OCI-LY7 (cell line): ENCODE results near the gene NEURL2. TPM values are rescaled to one million over a fixed set of nuclear protein-coding genes. Genes with fewer than 3 reads are reported as not detected.

Source experiments
- BruUV-seq: library from RNA; stranded (reverse); fragments of 400-500 nt; replicated peaks from 2 replicates; lab custom pipeline; 2021; lab: Mats Ljungman, UMichigan
- CTCF ChIA-PET: fragments of 300-600 bp; sonication (Branson Sonifier 250); formaldehyde crosslinking; loops from one replicate; lab custom pipeline; 2022; ENCODE audit warnings: antibody characterized with exemption; ENCODE audit not compliant: unreplicated experiment; lab: Charles Lee
- POLR2A ChIA-PET: fragments of 300-600 bp; sonication (Branson Sonifier 250); formaldehyde crosslinking; loops from one replicate; lab custom pipeline; 2022; ENCODE audit warnings: antibody characterized with exemption; lab: Charles Lee
- DNase-seq: peaks from one replicate; pipeline ENCODE4 v3.0.0-alpha.2; 2015; ENCODE audit warnings: low spot score
- H2AFZ ChIP-seq: fragments of 200-600 bp; sonication (generic), shearing (Covaris generic); 2 replicates; pipeline ENCODE4 v1.6.1; 2014; ENCODE audit warnings: mild to moderate bottlenecking, antibody characterized with exemption, low read length, moderate library complexity
- H3K27ac ChIP-seq: fragments of 200-600 bp; sonication (generic); 2 replicates; pipeline ENCODE4 v1.5.1; 2014; ENCODE audit warnings: mixed run types, low read depth, mild to moderate bottlenecking, moderate library complexity, low read length, inconsistent platforms; ENCODE audit not compliant: poor library complexity, severe bottlenecking
- H3K36me3 ChIP-seq: fragments of 200-600 bp; sonication (generic); 2 replicates; pipeline ENCODE4 v1.6.1; 2014; ENCODE audit warnings: mild to moderate bottlenecking, antibody characterized with exemption, low read length, moderate library complexity, mixed read lengths; ENCODE audit not compliant: insufficient read depth
- H3K4me1 ChIP-seq: fragments of 200-600 bp; sonication (generic); 2 replicates; pipeline ENCODE4 v1.5.1; 2014; ENCODE audit warnings: mild to moderate bottlenecking, low read length; ENCODE audit not compliant: insufficient read depth, poor library complexity, severe bottlenecking
- H3K4me2 ChIP-seq: fragments of 200-600 bp; sonication (generic); 2 replicates; pipeline ENCODE4 v1.6.1; 2014; ENCODE audit warnings: mild to moderate bottlenecking, low read length
- H3K4me3 ChIP-seq: fragments of 200-600 bp; sonication (generic); 2 replicates; pipeline ENCODE4 v1.5.1; 2014; ENCODE audit warnings: mild to moderate bottlenecking, low read depth, low read length; ENCODE audit not compliant: poor library complexity, severe bottlenecking
- H3K79me2 ChIP-seq: fragments of 200-600 bp; sonication (generic); 2 replicates; pipeline ENCODE4 v1.6.1; 2016; ENCODE audit warnings: low read depth, mild to moderate bottlenecking, low read length, moderate library complexity, mixed read lengths; ENCODE audit not compliant: insufficient read depth
- H3K9me2 ChIP-seq: fragments of 200-600 bp; sonication (generic); 2 replicates; pipeline ENCODE4 v1.6.1; 2016; ENCODE audit warnings: mild to moderate bottlenecking, low read length, mixed read lengths; ENCODE audit not compliant: insufficient read depth
- H3K9me3 ChIP-seq: fragments of 200-600 bp; sonication (generic); 2 replicates; pipeline ENCODE4 v1.6.1; 2014; ENCODE audit warnings: mild to moderate bottlenecking, mixed run types, low read length, mixed read lengths
- H4K20me1 ChIP-seq: fragments of 200-600 bp; sonication (generic); 2 replicates; pipeline ENCODE4 v1.6.1; 2014; ENCODE audit warnings: mild to moderate bottlenecking, antibody characterized with exemption, low read length, moderate library complexity, mixed read lengths; ENCODE audit not compliant: insufficient read depth
- EZH2phosphoT487 ChIP-seq: fragments of 200-600 bp; sonication (generic); IDR thresholded peaks from 2 replicates; pipeline ENCODE4 v1.6.1; 2018; ENCODE audit warnings: low read depth, borderline replicate concordance, mild to moderate bottlenecking, mixed run types, antibody characterized with exemption, low read length, moderate library complexity, mixed read lengths
- intact Hi-C: fragments of 100-400 bp; cut with micrococcal nuclease; formaldehyde crosslinking; loops from one replicate; pipeline ENCODE4 v1.10.0; 2022; ENCODE audit not compliant: unreplicated experiment
- total RNA-seq, 2 experiments: library from RNA; depleted of rRNA in 1 of 2; stranded (reverse); fragments of >200 nt in 1 of 2; shearing (Covaris generic) in 1 of 2; gene quantifications; 2 replicates each; pipeline ENCODE4 v1.2.3, GENCODE V29; 2014 to 2022
- TF ChIP-seq, protein P1 (sequence below): fragments of 200-600 bp; sonication (generic); conservative IDR thresholded peaks from 2 replicates; pipeline ENCODE4 v1.5.1; 2014; ENCODE audit warnings: mild to moderate bottlenecking, antibody characterized with exemption, low read length, moderate library complexity, mixed read lengths

Gene NEURL2
- total RNA-seq, 2 experiments from 2014 or later, result 9.9 to 10.7 TPM

DNA sequence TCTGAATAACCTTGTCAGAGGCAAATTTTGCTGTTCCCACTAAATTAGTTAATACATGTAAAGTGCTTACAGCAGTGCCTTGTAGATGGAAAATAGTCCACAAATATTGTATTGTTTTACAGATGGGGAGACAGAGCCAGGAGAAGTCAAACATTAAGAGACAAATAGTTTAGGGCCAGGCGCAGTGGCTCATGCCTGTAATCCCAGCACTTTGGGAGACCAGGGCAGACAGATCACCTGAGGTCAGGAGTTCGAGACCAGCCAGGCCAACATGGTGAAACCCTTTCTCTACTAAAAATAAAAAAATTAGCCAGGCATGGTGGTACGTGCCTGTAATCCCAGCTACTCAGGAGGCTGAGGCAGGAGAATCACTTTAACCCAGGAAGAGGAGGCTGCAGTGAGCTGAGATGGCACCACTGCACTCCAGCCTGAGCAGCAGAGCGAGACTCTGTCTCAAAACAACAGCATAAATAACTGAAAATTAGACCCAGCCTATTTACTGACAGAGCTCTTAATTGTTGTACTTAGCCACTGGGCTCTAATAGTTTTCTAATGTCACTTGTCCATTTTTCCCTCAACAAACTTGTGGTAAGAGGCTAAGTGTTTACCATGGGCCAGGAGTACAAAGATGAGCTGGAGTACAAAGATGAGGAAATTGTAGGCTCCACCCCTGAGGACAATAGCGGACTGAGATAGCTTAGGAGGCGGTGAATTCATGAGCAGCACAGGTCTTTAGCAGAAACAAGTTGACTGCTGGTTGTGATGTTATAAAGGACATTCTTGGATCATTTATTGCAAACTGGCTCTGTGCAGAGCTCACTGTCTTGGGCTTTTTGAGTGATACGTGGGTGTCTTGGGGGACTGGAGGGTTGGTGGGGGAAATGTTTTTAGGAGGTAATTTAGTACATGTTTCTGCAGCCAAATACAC, 27.2 kb downstream of the NEURL2 start:
- H3K9me2 ChIP-seq, result no peaks in the 10 kb centered on the region
- no peak for DNase-seq
- H3K4me2 ChIP-seq, result no peak overlapping the region
- BruUV-seq, result no TSS peak
- POLR2A ChIA-PET, result no interaction called here
- intact Hi-C loops, result no loop called here
- no peak overlapping the region for H3K27ac ChIP-seq
- H3K79me2 ChIP-seq, result peaks cover 2% of the 10 kb centered on the region; the same call in 1 of the 2 replicates
- peaks cover 2% of the 10 kb centered on the region for H3K4me1 ChIP-seq
- TF ChIP-seq, protein P1, sequence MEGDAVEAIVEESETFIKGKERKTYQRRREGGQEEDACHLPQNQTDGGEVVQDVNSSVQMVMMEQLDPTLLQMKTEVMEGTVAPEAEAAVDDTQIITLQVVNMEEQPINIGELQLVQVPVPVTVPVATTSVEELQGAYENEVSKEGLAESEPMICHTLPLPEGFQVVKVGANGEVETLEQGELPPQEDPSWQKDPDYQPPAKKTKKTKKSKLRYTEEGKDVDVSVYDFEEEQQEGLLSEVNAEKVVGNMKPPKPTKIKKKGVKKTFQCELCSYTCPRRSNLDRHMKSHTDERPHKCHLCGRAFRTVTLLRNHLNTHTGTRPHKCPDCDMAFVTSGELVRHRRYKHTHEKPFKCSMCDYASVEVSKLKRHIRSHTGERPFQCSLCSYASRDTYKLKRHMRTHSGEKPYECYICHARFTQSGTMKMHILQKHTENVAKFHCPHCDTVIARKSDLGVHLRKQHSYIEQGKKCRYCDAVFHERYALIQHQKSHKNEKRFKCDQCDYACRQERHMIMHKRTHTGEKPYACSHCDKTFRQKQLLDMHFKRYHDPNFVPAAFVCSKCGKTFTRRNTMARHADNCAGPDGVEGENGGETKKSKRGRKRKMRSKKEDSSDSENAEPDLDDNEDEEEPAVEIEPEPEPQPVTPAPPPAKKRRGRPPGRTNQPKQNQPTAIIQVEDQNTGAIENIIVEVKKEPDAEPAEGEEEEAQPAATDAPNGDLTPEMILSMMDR, result no peak
- no peak for TF ChIP-seq EZH2phosphoT487
- H3K36me3 ChIP-seq, result no peaks in the 10 kb centered on the region
- no peak overlapping the region for H2AFZ ChIP-seq
- H3K4me3 ChIP-seq, result no peak overlapping the region
- no peaks in the 10 kb centered on the region for H4K20me1 ChIP-seq
- CTCF ChIA-PET, result no interaction called here
- no peaks in the 10 kb centered on the region for H3K9me3 ChIP-seq

DNA sequence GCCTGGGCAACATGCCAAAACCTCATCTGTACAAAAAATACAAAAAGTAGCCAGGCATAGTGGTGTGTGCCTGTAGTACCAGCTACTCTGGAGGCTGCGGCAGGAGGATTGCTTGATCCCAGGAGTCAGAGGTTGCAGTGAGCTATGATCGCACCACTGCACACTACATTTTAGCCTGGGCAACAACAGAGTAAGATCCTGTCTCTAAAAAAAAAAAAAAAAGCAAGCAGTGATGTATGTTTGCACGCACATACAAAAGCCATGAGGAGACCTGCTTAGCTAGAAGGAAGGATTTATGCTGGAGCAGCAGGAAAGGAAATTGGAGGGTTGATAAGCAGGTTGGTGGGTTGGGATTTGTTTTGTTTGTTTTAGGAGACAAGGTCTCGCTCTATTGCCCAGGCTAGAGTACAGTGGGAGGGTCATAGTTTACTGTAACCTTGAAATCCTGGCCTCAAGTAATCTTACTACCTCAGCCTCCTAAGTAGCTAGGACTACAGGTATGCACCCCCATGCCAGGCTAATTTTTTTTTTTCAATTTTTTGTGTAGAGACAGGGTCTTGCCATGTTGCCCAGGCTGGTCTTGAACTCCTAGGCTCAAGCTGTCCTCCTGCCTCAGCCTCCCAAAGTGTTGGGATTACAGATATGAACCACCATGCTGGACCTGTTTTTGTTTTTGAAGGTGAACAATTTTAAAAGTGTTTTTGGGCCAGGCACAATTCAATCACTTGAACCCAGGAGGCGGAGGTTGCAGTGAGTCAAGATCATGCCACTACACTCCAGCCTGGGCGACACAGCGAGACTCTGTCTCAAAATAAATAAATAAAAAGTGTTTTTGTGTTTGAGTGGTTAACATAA, 29.6 kb downstream of the NEURL2 start:
- Histone ChIP-seq H3K79me2 (peaks cover 16% of the 10 kb centered on the region; the same call in 1 of the 2 replicates), H3K4me2 (no peak overlapping the region), H3K36me3 (no peaks in the 10 kb centered on the region), H3K9me3 (no peaks in the 10 kb centered on the region), H3K4me1 (peaks cover 12% of the 10 kb centered on the region), H3K27ac (no peak overlapping the region), H3K9me2 (no peaks in the 10 kb centered on the region), H2AFZ (no peak overlapping the region), H3K4me3 (no peak overlapping the region), H4K20me1 (no peaks in the 10 kb centered on the region)
- ChIA-PET POLR2A (interaction anchor here (0.6 kb wide), 1 partner anchor 1355 kb away, joined by 3 read pairs; no protein-coding TSS in a partner anchor), CTCF (interaction anchor here (0.6 kb wide), 1 partner anchor 27 kb away, joined by 3 read pairs; no protein-coding TSS in a partner anchor)
- no peak for TF ChIP-seq EZH2phosphoT487
- TF ChIP-seq, protein P1, result no peak
- intact Hi-C loops, result no loop called here
- no TSS peak for BruUV-seq
- no peak for DNase-seq
